Activated CD4-positive, alpha-beta T cell treated with anti-CD3 and anti-CD28 coated beads, Interleukin-2, amount 50 U/mL, for 48 hours (primary cell): ENCODE results near the gene SPATS2.
A peak's percentile ranks its signal among the peaks of the same experiment; 100 is the strongest.
"Not testable (repeated sequence)": the region's sequence is repeated elsewhere in the genome, so short reads cannot be mapped to it uniquely, and the experiment has no call there.

Source experiments
- DNase-seq, 2 experiments: peaks; one replicate each; pipeline ENCODE4 v3.0.0-alpha.2; 2020

Gene SPATS2

GRCh38 chr12:49367381-49368239 lies at the start of gene SPATS2:
TSS of gene SPATS2 (plus strand) at chr12:49367462. CDS start at chr12:49461013, 93,551 bp downstream.
- DNase-seq: peak in 1 of 2 experiments; percentile 95

GRCh38 chr12:49320411-49321103 lies 46.7 kb upstream of the SPATS2 start:
- not testable (repeated sequence) for DNase-seq

GRCh38 chr12:49322367-49322707 lies 44.9 kb upstream of the SPATS2 start:
- no peak for DNase-seq

- DNase-seq: peak; percentile 96 to 97
Observed at GRCh38 chr12:49322708-49323523, 44.3 kb upstream of the SPATS2 start, which contains the start of gene TROAP. TSS of gene TROAP (plus strand) at chr12:49323255. CDS start at chr12:49323609, 354 bp downstream.

- DNase-seq: no peak
Observed at GRCh38 chr12:49323524-49324097, 43.7 kb upstream of the SPATS2 start.

GRCh38 chr12:49325606-49326005 lies 41.7 kb upstream of the SPATS2 start:
- DNase-seq: no peak

- DNase-seq: no peak
Observed at GRCh38 chr12:49327368-49327767, 39.9 kb upstream of the SPATS2 start.

GRCh38 chr12:49327887-49328286 lies 39.4 kb upstream of the SPATS2 start:
- no peak for DNase-seq

GRCh38 chr12:49328816-49329215 lies 38.4 kb upstream of the SPATS2 start:
- no peak for DNase-seq

- no peak for DNase-seq
Observed at GRCh38 chr12:49330032-49330619, 37.1 kb upstream of the SPATS2 start.

- no peak for DNase-seq
Observed at GRCh38 chr12:49330631-49331379, 36.5 kb upstream of the SPATS2 start.

- no peak for DNase-seq
Observed at GRCh38 chr12:49331380-49332222, 35.7 kb upstream of the SPATS2 start.

GRCh38 chr12:49332441-49332861 lies 34.8 kb upstream of the SPATS2 start:
- no peak for DNase-seq

- no peak for DNase-seq
Observed at GRCh38 chr12:49332891-49333371, 34.3 kb upstream of the SPATS2 start.

- not testable (repeated sequence) for DNase-seq
Observed at GRCh38 chr12:49333778-49334177, 33.5 kb upstream of the SPATS2 start.

GRCh38 chr12:49334226-49334625 lies 33.0 kb upstream of the SPATS2 start:
- DNase-seq: no peak

- no peak for DNase-seq
Observed at GRCh38 chr12:49334681-49335080, 32.6 kb upstream of the SPATS2 start.

GRCh38 chr12:49335118-49335954 lies 31.9 kb upstream of the SPATS2 start:
- DNase-seq: no peak

- DNase-seq: no peak
Observed at GRCh38 chr12:49335955-49336644, 31.2 kb upstream of the SPATS2 start.
